ENCODE measurements around the gene NADK2. TPM values are rescaled to one million over a fixed set of nuclear protein-coding genes. Genes with fewer than 3 reads are reported as not detected.

The NADK2 gene
- total and polyA plus RNA-seq, 12 donors, result 9.8 to 53.5 (median 37.7) TPM

DNA sequence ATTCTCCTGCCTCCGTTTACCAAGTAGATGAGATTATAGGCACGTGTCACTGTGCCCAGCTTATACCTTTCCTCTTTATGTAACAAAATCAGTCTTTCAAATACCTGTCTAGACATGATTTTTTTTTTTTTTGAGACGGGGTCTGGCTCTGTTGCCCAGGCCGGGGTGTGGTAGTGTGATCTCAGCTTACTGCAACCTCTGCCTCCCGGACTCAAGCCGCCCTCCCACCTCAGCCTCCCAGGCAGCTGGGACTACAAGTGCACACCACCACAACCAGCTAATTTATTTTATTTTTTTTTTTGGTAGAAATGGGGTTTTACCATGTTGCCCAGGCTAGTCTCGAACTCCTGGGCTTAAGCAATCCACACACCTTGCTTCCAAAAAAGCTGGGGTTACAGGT, 13.2 kb downstream of the NADK2 start:
- Histone ChIP-seq H3K27ac (no peak overlapping the region), H3K9me3 (no peaks in the 10 kb centered on the region), H3K36me3 (peaks cover 0 to 33% (median 15%) of the 10 kb centered on the region in 9 donors), H3K4me3 (no peak overlapping the region), H3K4me1 (peaks cover 0 to 17% (median 4%) of the 10 kb centered on the region in 9 donors), H3K27me3 (no peaks in the 10 kb centered on the region)
- DNase-seq (no peak), ATAC-seq (no peak)
- WGBS, 2 donors, result 97 to 98% methylated on average over 7 of the region's 7 CpGs
- TF ChIP-seq, protein P1, sequence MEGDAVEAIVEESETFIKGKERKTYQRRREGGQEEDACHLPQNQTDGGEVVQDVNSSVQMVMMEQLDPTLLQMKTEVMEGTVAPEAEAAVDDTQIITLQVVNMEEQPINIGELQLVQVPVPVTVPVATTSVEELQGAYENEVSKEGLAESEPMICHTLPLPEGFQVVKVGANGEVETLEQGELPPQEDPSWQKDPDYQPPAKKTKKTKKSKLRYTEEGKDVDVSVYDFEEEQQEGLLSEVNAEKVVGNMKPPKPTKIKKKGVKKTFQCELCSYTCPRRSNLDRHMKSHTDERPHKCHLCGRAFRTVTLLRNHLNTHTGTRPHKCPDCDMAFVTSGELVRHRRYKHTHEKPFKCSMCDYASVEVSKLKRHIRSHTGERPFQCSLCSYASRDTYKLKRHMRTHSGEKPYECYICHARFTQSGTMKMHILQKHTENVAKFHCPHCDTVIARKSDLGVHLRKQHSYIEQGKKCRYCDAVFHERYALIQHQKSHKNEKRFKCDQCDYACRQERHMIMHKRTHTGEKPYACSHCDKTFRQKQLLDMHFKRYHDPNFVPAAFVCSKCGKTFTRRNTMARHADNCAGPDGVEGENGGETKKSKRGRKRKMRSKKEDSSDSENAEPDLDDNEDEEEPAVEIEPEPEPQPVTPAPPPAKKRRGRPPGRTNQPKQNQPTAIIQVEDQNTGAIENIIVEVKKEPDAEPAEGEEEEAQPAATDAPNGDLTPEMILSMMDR (IDR thresholded peaks at IDR 0.05), result no peak
- intact Hi-C loops (cut with DNase I), result no loop called here

DNA sequence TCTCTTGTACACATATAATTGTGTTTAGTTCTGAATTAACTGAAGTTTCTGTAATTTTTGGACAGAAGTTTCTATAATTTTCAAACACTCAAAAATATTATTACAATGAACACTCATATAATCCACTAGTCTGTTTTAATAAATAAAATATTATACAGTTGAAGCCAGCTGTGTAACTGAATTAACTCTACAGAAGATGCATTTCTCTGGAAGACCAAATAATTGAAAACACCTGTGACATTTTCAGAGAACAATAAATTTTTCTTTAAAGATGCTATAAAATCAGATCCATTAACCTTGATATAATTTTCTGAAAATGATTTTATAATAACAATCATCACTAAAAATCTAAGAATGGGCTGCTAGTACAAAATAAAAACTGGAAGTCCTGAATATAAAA, 14.7 kb downstream of the NADK2 start:
- intact Hi-C loops (cut with DNase I), result no loop called here
- peaks cover 0 to 48% (median 15%) of the 10 kb centered on the region in 9 donors for H3K36me3 ChIP-seq
- TF ChIP-seq, protein P1 (IDR thresholded peaks at IDR 0.05), result no peak
- H3K4me3 ChIP-seq, result no peak overlapping the region
- H3K27ac ChIP-seq, result no peak overlapping the region
- H3K4me1 ChIP-seq, result peaks cover 0 to 17% (median 4%) of the 10 kb centered on the region in 9 donors
- no peaks in the 10 kb centered on the region for H3K27me3 ChIP-seq
- DNase-seq, result no peak
- no peak for ATAC-seq
- no peaks in the 10 kb centered on the region for H3K9me3 ChIP-seq

- Histone ChIP-seq H3K36me3 (peaks cover 0 to 92% (median 25%) of the 10 kb centered on the region in 9 donors), H3K27ac (no peak overlapping the region), H3K9me3 (no peaks in the 10 kb centered on the region), H3K4me1 (no peaks in the 10 kb centered on the region), H3K27me3 (no peaks in the 10 kb centered on the region), H3K4me3 (no peak overlapping the region)
- intact Hi-C loops (cut with DNase I), result no loop called here
- DNase-seq, result no peak
- TF ChIP-seq, protein P1 (IDR thresholded peaks at IDR 0.05), result no peak
- WGBS, 2 donors, result 97 to 100% methylated on average over 1 of the region's 1 CpG
- ATAC-seq, result no peak
These were observed 19.1 kb downstream of the NADK2 start for GRCh38 chr5:36222620-36223019.

GRCh38 chr5:36217988-36218387, 23.7 kb downstream of the NADK2 start:
- 99 to 100% methylated on average over 1 of the region's 1 CpG for WGBS, 2 donors
- DNase-seq, result no peak
- H3K4me3 ChIP-seq, result no peak overlapping the region
- H3K27ac ChIP-seq, result no peak overlapping the region
- H3K36me3 ChIP-seq, result peaks cover 0 to 98% (median 10%) of the 10 kb centered on the region in 9 donors
- no peaks in the 10 kb centered on the region for H3K9me3 ChIP-seq
- intact Hi-C loops (cut with DNase I), result no loop called here
- no peaks in the 10 kb centered on the region for H3K27me3 ChIP-seq
- H3K4me1 ChIP-seq, result no peaks in the 10 kb centered on the region
- TF ChIP-seq, protein P1 (IDR thresholded peaks at IDR 0.05), result no peak
- no peak for ATAC-seq

All from heart right ventricle (tissue), 16 donors.